CD4-positive, alpha-beta T cell treated with Interleukin-6 at 100 ng/mL for 8 hours (primary cell): ENCODE data around the gene CST9.

Experiments
- DNase-seq: peaks from one replicate; pipeline ENCODE4 v3.0.0-alpha.2; 2020; ENCODE audit warnings: mixed read lengths, low spot score

CST9 gene

GRCh38 chr20:23605867-23606651, at the start of gene CST9:
TSS of gene CST9 (minus strand) at chr20:23605917. CDS start at chr20:23605864, 53 bp downstream.
- DNase-seq: no peak

- no peak for DNase-seq
Observed at GRCh38 chr20:23654717-23655116, 49.0 kb upstream of the CST9 start.

- DNase-seq: no peak
Observed at GRCh38 chr20:23654000-23654399, 48.3 kb upstream of the CST9 start.

- DNase-seq: no peak
Observed at GRCh38 chr20:23653400-23653938, 47.8 kb upstream of the CST9 start.

- DNase-seq: no peak
Observed at GRCh38 chr20:23652926-23653325, 47.2 kb upstream of the CST9 start.

GRCh38 chr20:23652371-23652770, 46.7 kb upstream of the CST9 start:
- no peak for DNase-seq

- no peak for DNase-seq
Observed at GRCh38 chr20:23651117-23651516, 45.4 kb upstream of the CST9 start.

GRCh38 chr20:23649830-23650417, 44.2 kb upstream of the CST9 start:
- DNase-seq: no peak

GRCh38 chr20:23649242-23649641, 43.5 kb upstream of the CST9 start:
- DNase-seq: no peak

- no peak for DNase-seq
Observed at GRCh38 chr20:23647346-23647745, 41.6 kb upstream of the CST9 start.

GRCh38 chr20:23646106-23646873, 40.6 kb upstream of the CST9 start:
- DNase-seq: no peak

GRCh38 chr20:23645575-23645974, 39.9 kb upstream of the CST9 start:
- DNase-seq: no peak

GRCh38 chr20:23644164-23644563, 38.4 kb upstream of the CST9 start:
- no peak for DNase-seq

GRCh38 chr20:23643659-23644058, 37.9 kb upstream of the CST9 start:
- no peak for DNase-seq

- no peak for DNase-seq
Observed at GRCh38 chr20:23641936-23642751, 36.4 kb upstream of the CST9 start.

GRCh38 chr20:23640671-23641667, 35.3 kb upstream of the CST9 start:
- no peak for DNase-seq

- no peak for DNase-seq
Observed at GRCh38 chr20:23640018-23640601, 34.4 kb upstream of the CST9 start.

GRCh38 chr20:23639490-23639958, 33.8 kb upstream of the CST9 start:
- no peak for DNase-seq

- DNase-seq: no peak
Observed at GRCh38 chr20:23638309-23638708, 32.6 kb upstream of the CST9 start.
